H1 (cell line): ENCODE results near the gene ZNF888. TPM values are rescaled to one million over a fixed set of nuclear protein-coding genes. Genes with fewer than 3 reads are reported as not detected.

Experiments used
- POLR2A ChIP-seq, 2 experiments: IDR thresholded peaks; 1 replicate in 1 of 2; 2 replicates in 1 of 2; pipeline ENCODE4 v1.6.1; 2011; ENCODE audit warnings: low read depth in 2 of 2, low read length in 2 of 2, mild to moderate bottlenecking in 2 of 2; ENCODE audit errors: control extremely low read depth in 1 of 2
- polyA plus RNA-seq, 7 experiments: library from polyadenylated mRNA; depleted of rRNA in 3 of 7; stranded (reverse) in 5 of 7; unstranded in 2 of 7; fragments of >200 nt in 5 of 7; fragments of 200-250 nt in 2 of 7; gene quantifications; 1 replicate in 5 of 7; 2 replicates in 1 of 7; 4 replicates in 1 of 7; pipeline versions ENCODE4 v1.2.1 to v1.2.3, GENCODE V29; 2011 to 2013; ENCODE audit warnings: missing spikeins in 2 of 7, mixed read lengths in 2 of 7
- total RNA-seq: library from RNA; stranded (reverse); fragmentation: NEBNext Ultra II Directional; extraction: Animal tissue kit (Norgen Biotek cat#: 25700); gene quantifications from 2 replicates; pipeline ENCODE4 v1.2.1, GENCODE V29; 2021

Gene ZNF888
- total and polyA plus RNA-seq, 2 of the 8 experiments (the other 6 are each of a cell fraction or from before 2014, with no cell fraction given) = 1.1 to 8.6 TPM

DNA sequence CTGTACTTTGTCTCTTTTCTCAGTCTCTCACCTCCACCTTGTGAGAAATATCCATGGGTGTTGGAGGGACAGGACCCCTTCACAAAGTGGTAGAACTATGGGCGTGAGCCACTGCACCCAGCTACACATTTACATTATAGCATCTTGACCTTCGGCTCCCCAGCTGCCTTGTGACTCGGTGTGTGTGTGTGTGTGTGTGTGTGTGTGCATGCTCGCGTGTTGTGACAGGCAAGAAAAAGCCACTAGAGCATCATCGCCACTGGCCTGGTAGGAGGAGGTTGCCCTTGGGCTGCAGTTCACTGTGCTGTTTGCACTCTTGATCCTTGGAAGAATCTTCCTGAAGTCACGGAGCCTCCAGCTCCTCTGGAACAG lies 13.7 kb upstream of the ZNF888 start (continued):
- TF ChIP-seq POLR2A (IDR thresholded peaks at IDR 0.05; ENCODE audit: control extremely low read depth in 1 of 2, low read depth in 2 of 2, low read length in 2 of 2) = no peak
